SH-SY5Y (cell line): ENCODE data around the gene CASK.

Experiments
- GATA2 ChIP-seq: IDR thresholded peaks from 2 replicates; pipeline ENCODE4 v1.6.1; 2011; ENCODE audit warnings: mild to moderate bottlenecking, low read depth, low read length
- GATA3 ChIP-seq: IDR thresholded peaks from 2 replicates; pipeline ENCODE4 v1.6.1; 2011; ENCODE audit warnings: low read depth, mild to moderate bottlenecking, low read length, moderate library complexity

The CASK gene

DNA sequence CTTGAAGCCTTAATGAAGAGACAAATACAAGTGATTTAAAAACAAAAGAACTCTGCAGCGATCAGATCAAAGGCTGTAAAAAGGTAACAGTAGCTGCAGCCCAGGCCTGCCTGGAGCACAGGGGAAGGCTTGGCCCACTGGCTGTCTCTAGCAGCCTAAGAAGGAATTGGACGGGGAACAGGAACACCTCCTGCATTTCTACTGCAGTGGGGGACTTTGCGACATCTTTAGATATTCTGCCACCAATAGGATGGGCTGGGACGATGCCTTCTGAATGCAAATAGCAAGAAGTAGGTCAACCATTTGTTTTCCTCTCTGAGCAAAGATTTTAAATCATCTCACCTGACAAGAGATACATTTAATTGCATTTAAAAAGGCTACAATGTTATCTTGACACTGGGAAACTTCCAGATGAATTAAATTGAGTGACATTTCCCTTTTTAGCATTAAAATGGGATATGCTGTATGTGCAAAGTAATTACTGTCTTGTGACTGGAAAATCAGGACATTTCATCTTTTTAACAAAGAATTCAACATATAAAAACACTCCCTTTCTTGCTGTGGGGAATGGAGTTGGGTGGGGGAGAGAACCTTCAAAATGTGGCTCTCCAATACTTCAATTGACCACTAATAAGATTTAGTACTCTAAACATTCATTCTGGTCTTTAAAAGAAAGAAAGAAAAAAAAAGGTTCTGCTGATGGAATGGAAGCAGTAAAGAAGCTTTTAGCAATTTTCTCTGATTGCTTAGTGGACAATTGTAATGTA is 406.2 kb downstream of the CASK start:
- TF ChIP-seq GATA2 (no peak), GATA3 (no peak)

DNA sequence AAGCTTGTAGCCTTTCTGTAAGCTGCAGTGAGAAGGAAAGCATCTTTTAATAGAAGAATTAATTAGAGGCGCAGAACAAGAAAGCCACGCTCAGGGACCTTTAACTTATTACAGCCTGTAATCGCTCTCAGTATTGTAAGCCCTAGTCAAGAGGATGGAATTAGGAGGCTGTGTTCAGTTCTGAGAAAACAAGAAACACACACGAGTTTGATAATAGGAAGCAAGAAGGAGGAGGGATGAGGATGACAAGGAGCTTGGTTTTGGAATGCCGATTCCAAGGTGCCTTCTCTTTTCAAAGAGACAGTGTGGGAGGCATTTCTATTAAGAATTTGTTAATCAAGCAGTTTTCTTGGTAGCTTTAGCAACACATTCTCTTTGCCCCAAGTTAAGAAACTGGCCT is 406.9 kb downstream of the CASK start:
- no peak for TF ChIP-seq GATA3
- no peak for TF ChIP-seq GATA2

DNA sequence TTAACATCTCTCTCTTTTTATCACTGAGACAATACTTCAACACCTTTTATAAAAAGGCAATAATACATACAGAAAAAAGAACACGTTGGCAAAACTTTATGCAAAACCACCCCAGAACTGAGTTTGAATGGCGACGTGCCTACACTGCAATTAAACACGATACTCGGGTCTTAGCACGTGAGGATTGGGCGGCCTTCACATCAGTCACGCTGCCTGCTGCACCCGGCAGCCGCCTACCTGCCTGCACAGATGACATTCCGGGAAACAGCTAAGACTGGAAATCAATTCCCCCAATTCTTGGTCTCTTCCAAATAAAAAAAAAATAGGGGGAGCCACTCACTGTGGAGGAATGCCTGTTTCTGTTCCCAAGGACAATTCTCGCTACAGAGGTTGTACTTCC is 408.0 kb downstream of the CASK start:
- no peak for TF ChIP-seq GATA3
- TF ChIP-seq GATA2: no peak

DNA sequence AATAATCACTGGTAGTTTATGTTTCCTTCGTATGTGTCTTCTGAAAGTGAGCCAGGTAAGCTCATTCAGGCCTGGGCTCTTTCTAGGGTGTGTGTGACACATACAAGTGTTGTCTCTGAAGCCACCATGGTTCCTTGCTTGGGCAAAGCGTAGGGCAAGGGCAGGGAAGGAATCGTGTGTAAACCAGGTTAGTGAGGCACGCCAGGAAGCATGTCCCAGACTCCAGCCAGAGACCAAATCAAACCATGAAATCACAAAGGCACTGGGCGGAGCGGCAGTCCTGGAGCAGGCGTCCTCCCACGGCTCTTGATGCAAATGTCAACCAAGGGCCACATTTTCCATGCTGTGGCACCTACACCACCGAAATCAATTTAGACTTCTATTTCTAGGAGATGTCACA is 409.2 kb downstream of the CASK start:
- TF ChIP-seq GATA2: no peak
- TF ChIP-seq GATA3: no peak

GRCh38 chrX:41512394-41512793 is 411.0 kb downstream of the CASK start:
- TF ChIP-seq GATA2 (no peak), GATA3 (no peak)

DNA sequence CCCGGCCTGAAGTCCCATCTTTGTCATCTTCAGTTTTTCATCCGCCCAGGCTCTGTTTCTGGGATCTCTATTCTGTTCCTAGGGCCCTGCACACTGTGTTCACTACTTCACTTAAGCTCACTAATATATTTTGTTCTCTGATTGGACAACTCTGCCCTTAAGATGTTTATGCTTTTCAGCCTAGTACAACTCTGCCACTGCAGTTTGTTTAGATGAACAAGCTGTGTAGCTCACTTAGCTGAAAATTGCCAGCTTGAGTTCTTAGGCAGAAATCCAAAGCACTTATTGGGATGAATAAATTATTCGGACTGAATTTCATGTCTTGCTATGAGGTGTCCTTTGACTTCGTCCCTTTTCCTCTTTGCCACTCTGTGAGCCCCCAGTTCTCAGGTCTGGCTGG is 415.4 kb downstream of the CASK start:
- TF ChIP-seq GATA3 (no peak), GATA2 (no peak)

GRCh38 chrX:41502004-41502403 is 421.4 kb downstream of the CASK start:
- TF ChIP-seq GATA2: no peak
- no peak for TF ChIP-seq GATA3

- TF ChIP-seq GATA3 (no peak), GATA2 (no peak)
Measured at GRCh38 chrX:41499984-41500383, 423.4 kb downstream of the CASK start.

DNA sequence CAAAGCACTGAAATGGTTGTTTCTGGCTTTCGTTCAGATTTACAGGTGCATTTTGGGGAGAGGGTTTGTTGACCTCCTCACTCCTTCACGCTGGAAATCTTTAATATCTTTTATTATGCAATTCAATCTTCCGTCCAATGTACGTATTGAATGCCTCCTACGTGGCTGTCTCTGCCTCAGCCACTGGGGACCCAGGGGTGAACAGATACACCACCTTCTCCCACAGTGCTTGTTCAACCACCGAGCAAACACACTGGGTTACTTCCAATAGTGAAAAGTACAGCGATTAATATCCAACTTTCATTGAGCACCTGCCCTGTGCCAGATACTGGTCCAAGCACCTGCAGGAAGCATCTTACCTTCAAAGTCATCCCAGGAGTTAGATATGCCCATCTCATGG is 424.2 kb downstream of the CASK start:
- TF ChIP-seq GATA2 (no peak), GATA3 (no peak)

- no peak for TF ChIP-seq GATA3
- TF ChIP-seq GATA2: no peak
Measured at GRCh38 chrX:41491267-41492004, 431.9 kb downstream of the CASK start.

- TF ChIP-seq GATA2 (no peak), GATA3 (no peak)
Measured at GRCh38 chrX:41490446-41490845, 432.9 kb downstream of the CASK start.

DNA sequence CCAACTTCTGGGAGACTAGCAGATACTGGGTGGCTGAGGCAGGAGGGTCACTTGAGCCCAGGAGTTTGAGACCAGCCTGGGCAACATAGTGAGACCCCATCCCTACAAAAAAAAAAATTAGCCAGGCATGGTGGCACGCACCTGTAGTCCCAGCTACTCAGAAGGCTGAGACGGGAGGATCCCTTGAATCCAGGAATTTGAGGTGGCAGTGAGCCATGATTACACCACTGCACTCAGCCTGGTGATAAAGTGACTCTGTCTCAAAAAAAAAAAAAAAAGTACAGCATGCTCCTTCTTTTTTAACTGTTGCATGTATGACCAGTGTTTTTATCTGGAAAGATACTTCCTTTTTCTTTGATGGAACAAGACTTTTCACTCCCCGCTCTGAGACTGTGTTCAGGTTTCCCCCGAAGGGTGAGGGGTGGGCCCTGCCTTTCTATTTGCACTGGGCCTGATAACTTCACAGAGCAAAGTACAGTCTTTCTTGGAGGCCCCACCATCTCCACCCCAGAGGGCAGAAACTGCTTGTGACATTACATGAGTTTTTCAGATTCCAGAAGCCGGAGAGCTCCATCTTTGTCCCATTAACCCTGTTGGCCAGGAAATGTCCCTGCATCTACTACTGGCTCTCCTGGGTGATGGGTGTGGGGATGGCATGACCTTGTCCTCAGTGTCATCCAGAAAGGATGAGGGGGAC is 441.1 kb downstream of the CASK start:
- TF ChIP-seq GATA3 (no peak), GATA2 (no peak)

- no peak for TF ChIP-seq GATA2
- no peak for TF ChIP-seq GATA3
Measured at GRCh38 chrX:41481264-41482109, 441.9 kb downstream of the CASK start.
